NCI-H82 (cell line): Measurements from ENCODE around the gene UBE2S.
"Not testable (repeated sequence)": the region's sequence is repeated elsewhere in the genome, so short reads cannot be mapped to it uniquely, and the experiment has no call there.

Experiments
- DNase-seq: peaks from one replicate; lab custom pipeline; 2025; lab: John Stamatoyannopoulos, UW

The UBE2S gene

GRCh38 chr19:55406091-55406825, 1.3 kb downstream of the UBE2S start:
- no peak for DNase-seq

- no peak for DNase-seq
Observed at GRCh38 chr19:55405638-55406037, 1.9 kb downstream of the UBE2S start.

GRCh38 chr19:55402509-55402908, 5.1 kb downstream of the UBE2S start:
- DNase-seq, result no peak

- not testable (repeated sequence) for DNase-seq
Observed at GRCh38 chr19:55401390-55401789, 6.2 kb downstream of the UBE2S start.

GRCh38 chr19:55400281-55401087, 7.1 kb downstream of the UBE2S start:
- peak; percentile 89 for DNase-seq

GRCh38 chr19:55398200-55398925, 9.2 kb downstream of the UBE2S start:
- DNase-seq, result no peak

- DNase-seq, result peak; percentile 52
Observed at GRCh38 chr19:55392820-55393761, 14.5 kb downstream of the UBE2S start.

GRCh38 chr19:55391702-55392615, 15.6 kb downstream of the UBE2S start:
- no peak for DNase-seq

GRCh38 chr19:55391191-55391670, 16.4 kb downstream of the UBE2S start:
- DNase-seq, result no peak

GRCh38 chr19:55390461-55390880, 17.1 kb downstream of the UBE2S start:
- DNase-seq, result peak; percentile 45

- DNase-seq, result no peak
Observed at GRCh38 chr19:55389386-55390317, 17.9 kb downstream of the UBE2S start.

- DNase-seq, result no peak
Observed at GRCh38 chr19:55387736-55388497, 19.7 kb downstream of the UBE2S start.

GRCh38 chr19:55386493-55386971, 21.1 kb downstream of the UBE2S start:
- no peak for DNase-seq

GRCh38 chr19:55385724-55386492, 21.7 kb downstream of the UBE2S start, which contains the start of gene RPL28:
Gene RPL28, plus strand, starts transcription at chr19:55385932. Its CDS starts 426 bp downstream, at chr19:55386358.
- peak; percentile 99 for DNase-seq

- DNase-seq, result peak; percentile 99
Observed at GRCh38 chr19:55384920-55385723, 22.5 kb downstream of the UBE2S start.
